NCI-H2081 treated with DMSO at 0.1 percent for 48 hours (cell line): ENCODE measurements around the gene CFAP57.
"Not testable (repeated sequence)": the region's sequence is repeated elsewhere in the genome, so short reads cannot be mapped to it uniquely, and the experiment has no call there.

ENCODE experiments used
- DNase-seq: peaks from one replicate; lab custom pipeline; 2025; lab: John Stamatoyannopoulos, UW

Gene CFAP57

DNA sequence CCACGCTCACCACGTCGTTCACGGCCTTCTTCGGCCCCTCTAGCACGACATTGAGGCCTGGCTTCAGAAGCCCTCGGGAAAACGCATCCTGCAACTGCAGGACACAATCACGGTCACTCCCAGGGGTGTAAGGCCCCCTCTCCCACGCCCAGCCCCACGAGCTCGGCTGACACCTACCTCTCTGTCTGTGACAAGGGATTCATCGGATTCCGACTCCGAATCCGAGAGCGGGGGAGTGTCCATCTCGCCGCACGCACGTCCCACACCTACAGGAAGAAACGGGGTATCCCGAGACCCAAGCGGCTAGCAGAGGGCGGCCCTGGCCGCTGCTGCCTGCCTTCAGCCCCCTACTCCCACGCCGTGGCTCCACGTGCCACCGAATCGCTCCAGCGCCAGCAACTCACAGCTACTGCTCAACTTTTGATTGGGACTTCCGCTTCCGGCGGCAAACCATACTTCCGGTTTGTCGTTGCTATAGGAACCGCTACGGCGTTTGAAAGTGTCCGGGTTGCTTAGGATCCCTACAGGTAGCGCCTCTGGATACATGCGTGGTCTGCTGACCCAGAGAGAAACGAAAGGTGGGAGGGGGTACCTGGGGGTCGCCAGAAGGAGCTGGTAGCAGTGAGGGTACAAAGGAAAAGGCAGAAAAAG lies at the start of gene CFAP57, which contains the start of gene EBNA1BP2:
Gene CFAP57, plus strand, starts transcription at position 455 of the 651 bp plus-strand sequence. CDS start 424 bp downstream, outside the sequence.
Gene EBNA1BP2, minus strand, starts transcription at position 415 of the 651 bp plus-strand sequence. Its CDS starts 172 bp downstream, at position 243.
- peak; percentile 83 for DNase-seq

- DNase-seq: no peak
Measured at GRCh38 chr1:43123031-43123430, 49.1 kb upstream of the CFAP57 start.

GRCh38 chr1:43128816-43129215 lies 43.3 kb upstream of the CFAP57 start:
- DNase-seq: no peak

- DNase-seq: no peak
Measured at GRCh38 chr1:43129426-43129825, 42.7 kb upstream of the CFAP57 start.

DNA sequence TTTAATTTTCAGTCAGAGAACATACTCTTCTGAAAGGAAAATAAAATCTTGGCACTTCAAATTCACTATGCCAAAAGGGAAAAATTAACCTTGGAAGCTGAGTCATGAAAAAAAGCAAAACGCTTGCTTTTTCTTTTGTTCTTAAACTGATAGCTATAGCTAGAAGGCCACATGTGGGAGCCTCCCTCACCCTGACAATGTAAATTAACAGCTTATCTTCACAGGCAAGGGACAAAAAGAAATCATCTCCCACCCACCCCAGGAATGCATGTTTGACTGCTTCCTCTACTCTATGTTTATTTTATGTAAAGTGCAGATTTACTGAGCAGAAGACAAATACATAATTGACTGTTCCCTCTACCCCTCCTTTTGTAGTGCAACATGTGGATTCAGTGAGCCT lies 38.1 kb upstream of the CFAP57 start:
- DNase-seq: no peak

- DNase-seq: no peak
Measured at GRCh38 chr1:43134640-43135039, 37.5 kb upstream of the CFAP57 start.

DNA sequence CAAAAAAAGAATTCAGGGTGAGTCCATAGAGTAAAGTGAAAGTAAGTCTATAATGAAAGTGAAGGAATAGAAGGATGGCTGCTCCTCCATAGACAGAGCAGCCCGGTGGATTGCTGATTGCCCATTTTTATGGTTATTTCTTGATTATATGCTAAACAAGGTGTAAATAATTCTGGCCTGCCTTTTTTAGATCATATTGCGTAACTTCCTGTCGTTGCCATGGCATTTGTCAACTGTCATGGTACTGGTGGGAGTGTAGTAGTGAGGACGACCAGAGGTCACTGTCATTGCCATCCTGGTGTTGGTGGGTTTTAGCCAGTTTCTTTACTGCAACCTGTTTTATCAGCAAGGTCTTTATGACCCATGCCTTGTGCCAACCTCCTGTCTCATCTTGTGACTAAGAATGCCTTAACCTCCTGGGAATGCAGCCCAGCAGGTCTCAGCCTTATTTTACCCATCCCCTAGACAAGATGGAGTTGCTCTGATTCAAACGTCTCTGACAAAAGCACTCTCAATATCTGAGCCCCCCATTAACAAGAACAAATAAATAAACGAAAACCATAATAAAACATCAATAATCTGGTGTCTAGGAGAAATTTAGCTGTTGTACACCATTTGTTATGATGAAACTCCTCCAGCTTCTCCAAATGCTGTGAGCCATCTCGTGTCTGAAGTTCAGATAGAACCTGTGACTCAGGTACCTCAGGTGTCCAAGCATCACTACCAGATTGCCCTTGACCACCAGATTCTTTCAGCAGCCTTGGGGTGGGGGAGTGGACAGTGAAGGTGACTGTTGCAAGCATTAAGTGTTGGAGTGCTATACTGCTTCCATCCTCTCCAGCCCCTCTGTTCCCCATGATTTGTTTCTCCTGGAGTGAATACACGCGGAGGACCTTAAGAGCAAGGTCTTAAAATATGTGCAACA lies 36.0 kb upstream of the CFAP57 start:
- no peak for DNase-seq

DNA sequence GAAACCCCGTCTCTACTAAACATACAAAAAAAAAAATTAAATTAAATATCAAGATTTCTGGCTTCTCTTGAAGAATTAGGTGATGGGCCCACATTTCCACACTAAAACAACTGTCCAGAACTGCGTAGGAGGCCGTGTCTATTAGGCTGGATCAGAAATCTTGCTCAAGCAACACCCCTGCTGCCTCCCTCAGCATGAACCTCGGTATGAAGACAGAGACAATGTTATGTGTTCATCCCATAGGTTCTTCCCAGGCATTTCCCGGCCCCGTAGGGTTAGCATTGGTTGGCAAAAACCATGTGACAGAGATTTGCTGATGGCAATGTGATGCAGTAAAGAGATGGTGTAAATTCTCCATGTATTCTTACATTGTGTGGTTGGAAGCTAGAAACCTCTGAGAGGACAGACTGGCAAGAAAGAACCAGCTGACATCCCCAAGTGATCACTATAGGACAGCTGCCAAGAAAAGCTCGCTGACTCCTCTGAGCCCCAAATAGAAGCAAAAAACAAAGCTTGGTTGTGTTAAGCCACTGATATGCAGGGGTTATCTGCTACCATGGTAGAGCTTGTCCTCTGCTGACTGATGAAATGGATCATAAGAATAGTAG lies 34.6 kb upstream of the CFAP57 start:
- DNase-seq: no peak

DNA sequence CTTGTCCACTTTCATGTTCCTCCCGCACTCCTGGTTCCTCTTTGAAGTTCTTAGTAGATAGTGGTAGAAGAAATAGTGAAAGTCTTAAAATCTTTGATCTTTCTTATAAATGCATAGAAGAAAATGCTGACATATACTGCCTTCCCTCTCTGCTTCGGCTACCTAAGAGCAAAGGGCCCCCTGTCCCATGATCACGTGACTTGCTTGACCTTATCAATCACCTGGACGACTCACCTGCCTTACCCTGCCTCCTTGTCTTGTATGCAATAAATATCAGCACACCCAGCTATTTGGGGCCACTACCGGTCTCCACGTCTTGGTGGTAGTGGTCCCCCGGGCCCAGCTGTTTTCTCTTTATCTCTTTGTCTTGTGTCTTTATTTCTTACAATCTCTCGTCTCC lies 32.8 kb upstream of the CFAP57 start:
- not testable (repeated sequence) for DNase-seq

- no peak for DNase-seq
Measured at GRCh38 chr1:43140010-43140409, 32.1 kb upstream of the CFAP57 start.

- no peak for DNase-seq
Measured at GRCh38 chr1:43140583-43140982, 31.5 kb upstream of the CFAP57 start.

GRCh38 chr1:43143441-43143888 lies 28.7 kb upstream of the CFAP57 start:
- DNase-seq: no peak

GRCh38 chr1:43144237-43144636 lies 27.9 kb upstream of the CFAP57 start:
- no peak for DNase-seq

DNA sequence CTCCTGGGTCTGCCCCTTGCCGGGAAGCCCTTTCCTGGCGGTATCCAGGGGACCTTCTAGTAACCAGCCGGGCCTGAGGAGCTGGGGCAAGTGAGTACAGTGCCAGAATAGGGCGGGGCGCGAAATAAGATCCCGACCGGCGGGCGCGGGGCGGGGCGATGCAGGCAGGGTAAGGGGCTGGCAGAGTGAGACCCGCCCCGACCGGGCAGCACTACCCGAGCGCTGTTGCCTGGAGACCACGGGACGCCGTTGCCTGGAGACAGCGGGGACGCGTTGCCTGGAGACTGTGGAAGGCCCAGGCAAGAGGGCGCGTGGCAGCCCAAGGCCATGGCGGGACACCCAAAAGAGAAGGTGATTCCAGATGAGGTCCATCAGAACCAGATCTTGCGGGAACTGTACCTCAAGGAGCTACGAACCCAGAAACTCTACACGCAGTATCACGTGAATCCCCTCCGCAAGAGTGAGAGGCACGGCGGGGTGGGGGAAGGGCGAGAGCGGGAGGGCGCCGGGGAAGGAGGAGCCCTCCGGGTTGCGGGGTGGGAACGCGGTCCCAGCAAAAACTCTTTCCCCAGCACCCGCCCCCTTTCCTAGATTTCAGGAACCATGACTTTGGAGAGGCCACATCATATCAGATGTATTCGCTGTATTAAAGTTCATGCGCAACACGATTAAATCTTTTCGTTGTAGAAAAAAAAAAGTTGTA lies 24.4 kb upstream of the CFAP57 start:
- DNase-seq: peak; percentile 61

GRCh38 chr1:43149889-43150288 lies 22.2 kb upstream of the CFAP57 start:
- no peak for DNase-seq

DNA sequence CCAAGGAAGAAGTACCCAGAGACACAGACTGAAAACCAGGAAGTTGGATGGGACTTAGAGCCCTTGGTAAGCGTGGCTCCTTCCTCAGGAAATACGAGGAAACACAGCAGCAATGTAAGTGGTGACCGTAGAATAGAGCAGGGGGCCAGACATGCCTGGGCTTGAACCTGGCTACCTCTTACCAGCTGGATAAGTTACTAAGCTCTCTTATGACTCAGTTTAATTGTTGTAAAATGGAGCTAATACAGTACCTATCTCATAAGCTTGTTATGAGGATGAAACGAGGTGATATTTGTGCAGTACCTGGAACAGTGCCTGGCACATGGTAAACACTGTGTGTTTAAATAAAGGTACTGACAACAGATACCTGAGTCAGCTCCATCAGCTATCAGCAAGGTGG lies 19.3 kb upstream of the CFAP57 start:
- DNase-seq: no peak

- no peak for DNase-seq
Measured at GRCh38 chr1:43153443-43153842, 18.7 kb upstream of the CFAP57 start.

DNA sequence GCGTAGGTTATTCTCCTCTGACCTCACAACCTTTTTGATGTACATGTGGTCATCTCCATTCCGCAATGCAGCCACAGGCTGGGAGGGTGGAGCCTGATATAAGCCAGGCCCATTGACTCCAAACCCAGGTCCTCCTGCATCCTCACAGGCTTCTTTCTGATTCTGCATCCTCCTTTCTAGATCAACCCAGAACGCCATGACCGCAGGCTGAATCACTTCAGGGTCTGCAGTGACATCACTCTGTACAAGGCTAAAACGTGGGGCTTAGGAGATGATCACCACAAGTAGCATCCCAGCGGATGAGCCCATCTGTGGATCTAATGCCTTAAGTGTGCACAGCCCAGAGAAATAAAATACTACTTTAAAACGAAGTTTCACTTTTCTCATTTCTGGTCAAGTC lies 16.1 kb upstream of the CFAP57 start:
- no peak for DNase-seq

DNA sequence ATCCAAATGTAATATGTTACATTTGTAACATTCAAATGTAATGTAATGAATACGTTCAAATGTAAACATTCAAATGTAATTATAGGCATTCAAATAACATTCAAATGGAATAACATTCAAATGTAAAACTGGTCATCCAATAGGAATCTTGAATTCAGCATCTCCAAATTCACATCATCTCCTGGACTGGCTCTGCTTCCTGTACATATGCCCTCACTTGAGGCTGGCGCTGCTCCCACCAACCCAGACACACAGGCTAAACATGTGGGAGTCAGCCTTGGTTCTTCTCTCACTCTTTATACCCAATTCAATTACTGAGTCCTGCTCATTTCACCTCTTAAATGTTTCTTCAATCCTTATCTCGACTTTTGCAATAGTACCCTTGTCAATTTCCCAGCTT lies 7.0 kb upstream of the CFAP57 start:
- DNase-seq: no peak

- no peak for DNase-seq
Measured at GRCh38 chr1:43165765-43166164, 6.4 kb upstream of the CFAP57 start.

- DNase-seq: no peak
Measured at GRCh38 chr1:43171312-43171875, 736 bp upstream of the CFAP57 start.

DNA sequence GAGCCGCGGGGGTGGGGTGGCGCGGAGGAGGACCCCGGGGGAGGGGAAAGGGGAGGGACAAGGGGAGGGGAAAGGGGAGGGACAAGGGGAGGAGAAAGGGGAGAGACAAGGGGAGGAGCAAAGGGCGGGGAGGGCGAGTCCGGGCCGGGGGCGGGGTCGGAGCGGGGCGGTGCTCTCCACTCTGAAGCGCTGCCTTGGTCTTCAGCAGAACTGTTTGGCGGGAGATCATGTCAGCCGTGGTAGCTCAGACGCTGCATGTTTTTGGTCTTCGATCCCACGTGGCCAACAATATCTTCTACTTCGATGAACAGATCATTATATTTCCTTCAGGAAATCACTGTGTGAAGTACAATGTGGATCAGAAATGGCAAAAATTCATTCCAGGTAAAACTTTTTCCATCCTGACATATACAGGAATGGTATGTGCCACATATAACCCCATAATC lies 420 bp downstream of the CFAP57 start:
- peak; percentile 44 for DNase-seq
